AG04449 (cell line): Measurements from ENCODE around the gene RNF207.

Experiments
- CTCF ChIA-PET: fragments of 350-600 bp; formaldehyde crosslinking; extraction: SDS; loops from one replicate; lab custom pipeline; 2021; ENCODE audit warnings: antibody characterized with exemption; lab: Yijun Ruan, JAX
- POLR2A ChIA-PET: fragments of 400-600, 350-600 bp; formaldehyde crosslinking; extraction: SDS; loops from one replicate; lab custom pipeline; 2020; ENCODE audit warnings: antibody characterized with exemption, inconsistent platforms; lab: Yijun Ruan, JAX
- DNase-seq: peaks from one replicate; pipeline ENCODE4 v3.0.0-alpha.2; 2010; ENCODE audit warnings: low read depth, low spot score
- H3K4me3 ChIP-seq: 2 replicates; pipeline ENCODE4 v1.5.1; 2011; ENCODE audit warnings: low read depth, mild to moderate bottlenecking, control low read depth, low read length
- CTCF ChIP-seq: IDR thresholded peaks from one replicate; pipeline ENCODE4 v1.5.1; 2011; ENCODE audit warnings: mild to moderate bottlenecking, moderate library complexity, low read length, control low read depth, inconsistent platforms; ENCODE audit not compliant: insufficient read depth; ENCODE audit errors: missing control alignments

RNF207 gene

GRCh38 chr1:6162773-6163172 lies 43.1 kb upstream of the RNF207 start:
- ChIA-PET CTCF (no interaction called here), POLR2A (no interaction called here)
- DNase-seq = no peak
- no peak overlapping the region for H3K4me3 ChIP-seq
- TF ChIP-seq CTCF = no peak

- TF ChIP-seq CTCF = no peak
- POLR2A ChIA-PET = no interaction called here
- H3K4me3 ChIP-seq = no peak overlapping the region
- CTCF ChIA-PET = no interaction called here
- DNase-seq = no peak
Observed at GRCh38 chr1:6163191-6163972, 42.5 kb upstream of the RNF207 start.

- no peak for TF ChIP-seq CTCF
- DNase-seq = no peak
- CTCF ChIA-PET = no interaction called here
- no peak overlapping the region for H3K4me3 ChIP-seq
- POLR2A ChIA-PET = no interaction called here
Observed at GRCh38 chr1:6163973-6164617, 41.8 kb upstream of the RNF207 start.

GRCh38 chr1:6165027-6165426 lies 40.9 kb upstream of the RNF207 start:
- no peak overlapping the region for H3K4me3 ChIP-seq
- POLR2A ChIA-PET = no interaction called here
- CTCF ChIA-PET = no interaction called here
- TF ChIP-seq CTCF = no peak
- no peak for DNase-seq

- TF ChIP-seq CTCF = no peak
- no peak overlapping the region for H3K4me3 ChIP-seq
- ChIA-PET CTCF (no interaction called here), POLR2A (no interaction called here)
- no peak for DNase-seq
Observed at GRCh38 chr1:6165441-6165985, 40.4 kb upstream of the RNF207 start.

GRCh38 chr1:6166221-6166620 lies 39.7 kb upstream of the RNF207 start:
- DNase-seq = no peak
- no peak overlapping the region for H3K4me3 ChIP-seq
- POLR2A ChIA-PET = no interaction called here
- no peak for TF ChIP-seq CTCF
- CTCF ChIA-PET = no interaction called here
